Measurements from ENCODE around the gene TAAR5.
"Not testable (repeated sequence)": the region's sequence is repeated elsewhere in the genome, so short reads cannot be mapped to it uniquely, and the experiment has no call there.

The TAAR5 gene

GRCh38 chr6:132589454-132589853, at the start of gene TAAR5:
TSS of gene TAAR5 (minus strand) at chr6:132589741. CDS start at chr6:132589686, 55 bp downstream.
- Histone ChIP-seq H3K27ac (ENCODE audit: low read depth, low read length) (no peak within 1 kb of the TSS), H3K9ac (ENCODE audit: low read depth in 1 of 2, low read length in 2 of 2) (no peak within 1 kb of the TSS), H3K27me3 (ENCODE audit: control insufficient read depth in 1 of 2, insufficient read depth in 2 of 2, low read length in 2 of 2) (no peaks in the 10 kb centered on the region), H3K9me3 (ENCODE audit: control insufficient read depth in 1 of 2, low read length in 2 of 2) (no peaks in the 10 kb centered on the region), H3K36me3 (ENCODE audit: control insufficient read depth in 1 of 2, insufficient read depth in 2 of 2, low read length in 2 of 2) (no peaks in the 10 kb centered on the region), H3K4me3 (ENCODE audit: low read depth in 1 of 2, low read length in 2 of 2) (no peak within 1 kb of the TSS), H3K4me1 (ENCODE audit: control insufficient read depth in 1 of 2, insufficient read depth in 2 of 2, low read length in 2 of 2) (no peaks in the 10 kb centered on the region)

- not testable (repeated sequence) for H3K36me3 ChIP-seq (ENCODE audit: control insufficient read depth in 1 of 2, insufficient read depth in 2 of 2, low read length in 2 of 2); H3K9me3 ChIP-seq (ENCODE audit: control insufficient read depth in 1 of 2, low read length in 2 of 2); H3K4me3 ChIP-seq (ENCODE audit: low read depth in 1 of 2, low read length in 2 of 2); H3K27ac ChIP-seq (ENCODE audit: low read depth, low read length); H3K27me3 ChIP-seq (ENCODE audit: control insufficient read depth in 1 of 2, insufficient read depth in 2 of 2, low read length in 2 of 2); H3K9ac ChIP-seq (ENCODE audit: low read depth in 1 of 2, low read length in 2 of 2); H3K4me1 ChIP-seq (ENCODE audit: control insufficient read depth in 1 of 2, insufficient read depth in 2 of 2, low read length in 2 of 2)
Observed at GRCh38 chr6:132637135-132637534, 47.6 kb upstream of the TAAR5 start.

GRCh38 chr6:132635906-132636305, 46.4 kb upstream of the TAAR5 start:
- H3K4me1 ChIP-seq (ENCODE audit: control insufficient read depth in 1 of 2, insufficient read depth in 2 of 2, low read length in 2 of 2); H3K36me3 ChIP-seq (ENCODE audit: control insufficient read depth in 1 of 2, insufficient read depth in 2 of 2, low read length in 2 of 2); H3K27me3 ChIP-seq (ENCODE audit: control insufficient read depth in 1 of 2, insufficient read depth in 2 of 2, low read length in 2 of 2); H3K9ac ChIP-seq (ENCODE audit: low read depth in 1 of 2, low read length in 2 of 2); H3K9me3 ChIP-seq (ENCODE audit: control insufficient read depth in 1 of 2, low read length in 2 of 2); H3K27ac ChIP-seq (ENCODE audit: low read depth, low read length); H3K4me3 ChIP-seq (ENCODE audit: low read depth in 1 of 2, low read length in 2 of 2): not testable (repeated sequence)

- not testable (repeated sequence) for H3K4me1 ChIP-seq (ENCODE audit: control insufficient read depth in 1 of 2, insufficient read depth in 2 of 2, low read length in 2 of 2)
Observed at GRCh38 chr6:132635288-132635687, 45.7 kb upstream of the TAAR5 start.

GRCh38 chr6:132634796-132635195, 45.3 kb upstream of the TAAR5 start:
- Histone ChIP-seq H3K9ac (ENCODE audit: low read depth in 1 of 2, low read length in 2 of 2) (no peak overlapping the region), H3K9me3 (ENCODE audit: control insufficient read depth in 1 of 2, low read length in 2 of 2) (no peaks in the 10 kb centered on the region), H3K27me3 (ENCODE audit: control insufficient read depth in 1 of 2, insufficient read depth in 2 of 2, low read length in 2 of 2) (no peaks in the 10 kb centered on the region), H3K36me3 (ENCODE audit: control insufficient read depth in 1 of 2, insufficient read depth in 2 of 2, low read length in 2 of 2) (no peaks in the 10 kb centered on the region), H3K4me3 (ENCODE audit: low read depth in 1 of 2, low read length in 2 of 2) (no peak overlapping the region), H3K27ac (ENCODE audit: low read depth, low read length) (no peak overlapping the region), H3K4me1 (ENCODE audit: control insufficient read depth in 1 of 2, insufficient read depth in 2 of 2, low read length in 2 of 2) (no peaks in the 10 kb centered on the region)

More at GRCh38 chr6:132635288-132635687, 45.7 kb upstream of the TAAR5 start:
- H3K27ac ChIP-seq (ENCODE audit: low read depth, low read length); H3K27me3 ChIP-seq (ENCODE audit: control insufficient read depth in 1 of 2, insufficient read depth in 2 of 2, low read length in 2 of 2); H3K9ac ChIP-seq (ENCODE audit: low read depth in 1 of 2, low read length in 2 of 2); H3K4me3 ChIP-seq (ENCODE audit: low read depth in 1 of 2, low read length in 2 of 2); H3K9me3 ChIP-seq (ENCODE audit: control insufficient read depth in 1 of 2, low read length in 2 of 2); H3K36me3 ChIP-seq (ENCODE audit: control insufficient read depth in 1 of 2, insufficient read depth in 2 of 2, low read length in 2 of 2): not testable (repeated sequence)

GRCh38 chr6:132633362-132633761, 43.8 kb upstream of the TAAR5 start:
- H3K4me3 ChIP-seq (ENCODE audit: low read depth in 1 of 2, low read length in 2 of 2) = no peak overlapping the region
- no peaks in the 10 kb centered on the region for H3K4me1 ChIP-seq (ENCODE audit: control insufficient read depth in 1 of 2, insufficient read depth in 2 of 2, low read length in 2 of 2)
- no peaks in the 10 kb centered on the region for H3K27me3 ChIP-seq (ENCODE audit: control insufficient read depth in 1 of 2, insufficient read depth in 2 of 2, low read length in 2 of 2)
- H3K9me3 ChIP-seq (ENCODE audit: control insufficient read depth in 1 of 2, low read length in 2 of 2) = no peaks in the 10 kb centered on the region
- no peak overlapping the region for H3K9ac ChIP-seq (ENCODE audit: low read depth in 1 of 2, low read length in 2 of 2)
- no peaks in the 10 kb centered on the region for H3K36me3 ChIP-seq (ENCODE audit: control insufficient read depth in 1 of 2, insufficient read depth in 2 of 2, low read length in 2 of 2)
- no peak overlapping the region for H3K27ac ChIP-seq (ENCODE audit: low read depth, low read length)

GRCh38 chr6:132624175-132624574, 34.6 kb upstream of the TAAR5 start, which contains the start of gene TAAR2:
TSS of gene TAAR2 (minus strand) at chr6:132624275. CDS start at chr6:132624275, 0 bp downstream.
- Histone ChIP-seq H3K4me1 (ENCODE audit: control insufficient read depth in 1 of 2, insufficient read depth in 2 of 2, low read length in 2 of 2) (no peaks in the 10 kb centered on the region), H3K27me3 (ENCODE audit: control insufficient read depth in 1 of 2, insufficient read depth in 2 of 2, low read length in 2 of 2) (no peaks in the 10 kb centered on the region), H3K4me3 (ENCODE audit: low read depth in 1 of 2, low read length in 2 of 2) (no peak within 1 kb of the TSS), H3K9me3 (ENCODE audit: control insufficient read depth in 1 of 2, low read length in 2 of 2) (no peaks in the 10 kb centered on the region), H3K27ac (ENCODE audit: low read depth, low read length) (no peak within 1 kb of the TSS), H3K36me3 (ENCODE audit: control insufficient read depth in 1 of 2, insufficient read depth in 2 of 2, low read length in 2 of 2) (no peaks in the 10 kb centered on the region), H3K9ac (ENCODE audit: low read depth in 1 of 2, low read length in 2 of 2) (no peak within 1 kb of the TSS)

- no peak overlapping the region for H3K4me3 ChIP-seq (ENCODE audit: low read depth in 1 of 2, low read length in 2 of 2)
- H3K27ac ChIP-seq (ENCODE audit: low read depth, low read length) = no peak overlapping the region
- H3K9ac ChIP-seq (ENCODE audit: low read depth in 1 of 2, low read length in 2 of 2) = no peak overlapping the region
- no peaks in the 10 kb centered on the region for H3K27me3 ChIP-seq (ENCODE audit: control insufficient read depth in 1 of 2, insufficient read depth in 2 of 2, low read length in 2 of 2)
- H3K36me3 ChIP-seq (ENCODE audit: control insufficient read depth in 1 of 2, insufficient read depth in 2 of 2, low read length in 2 of 2) = no peaks in the 10 kb centered on the region
- H3K4me1 ChIP-seq (ENCODE audit: control insufficient read depth in 1 of 2, insufficient read depth in 2 of 2, low read length in 2 of 2) = no peaks in the 10 kb centered on the region
- no peaks in the 10 kb centered on the region for H3K9me3 ChIP-seq (ENCODE audit: control insufficient read depth in 1 of 2, low read length in 2 of 2)
Observed at GRCh38 chr6:132623106-132623845, 33.7 kb upstream of the TAAR5 start.

- no peak overlapping the region for H3K4me3 ChIP-seq (ENCODE audit: low read depth in 1 of 2, low read length in 2 of 2)
- peaks cover 5 to 9% of the 10 kb centered on the region in 2 donors for H3K4me1 ChIP-seq (ENCODE audit: control insufficient read depth in 1 of 2, insufficient read depth in 2 of 2, low read length in 2 of 2)
- H3K36me3 ChIP-seq (ENCODE audit: control insufficient read depth in 1 of 2, insufficient read depth in 2 of 2, low read length in 2 of 2) = no peaks in the 10 kb centered on the region
- no peaks in the 10 kb centered on the region for H3K27me3 ChIP-seq (ENCODE audit: control insufficient read depth in 1 of 2, insufficient read depth in 2 of 2, low read length in 2 of 2)
- no peaks in the 10 kb centered on the region for H3K9me3 ChIP-seq (ENCODE audit: control insufficient read depth in 1 of 2, low read length in 2 of 2)
- H3K9ac ChIP-seq (ENCODE audit: low read depth in 1 of 2, low read length in 2 of 2) = no peak overlapping the region
- H3K27ac ChIP-seq (ENCODE audit: low read depth, low read length) = no peak overlapping the region
Observed at GRCh38 chr6:132616677-132617076, 27.1 kb upstream of the TAAR5 start.

- Histone ChIP-seq H3K27ac (ENCODE audit: low read depth, low read length) (no peak overlapping the region), H3K4me3 (ENCODE audit: low read depth in 1 of 2, low read length in 2 of 2) (peak overlapping the region; percentile 66 to 68), H3K9me3 (ENCODE audit: control insufficient read depth in 1 of 2, low read length in 2 of 2) (no peaks in the 10 kb centered on the region), H3K9ac (ENCODE audit: low read depth in 1 of 2, low read length in 2 of 2) (peak overlapping the region; percentile 38 to 45), H3K4me1 (ENCODE audit: control insufficient read depth in 1 of 2, insufficient read depth in 2 of 2, low read length in 2 of 2) (peaks cover 10 to 27% of the 10 kb centered on the region in 2 donors), H3K27me3 (ENCODE audit: control insufficient read depth in 1 of 2, insufficient read depth in 2 of 2, low read length in 2 of 2) (no peaks in the 10 kb centered on the region), H3K36me3 (ENCODE audit: control insufficient read depth in 1 of 2, insufficient read depth in 2 of 2, low read length in 2 of 2) (no peaks in the 10 kb centered on the region)
Observed at GRCh38 chr6:132614554-132614953, 25.0 kb upstream of the TAAR5 start.

Measured in duodenal mucosa (tissue), 2 donors.